ENCODE results near the gene OR10AD1.
A peak's percentile ranks its signal among the peaks of the same experiment; 100 is the strongest.

OR10AD1 gene

DNA sequence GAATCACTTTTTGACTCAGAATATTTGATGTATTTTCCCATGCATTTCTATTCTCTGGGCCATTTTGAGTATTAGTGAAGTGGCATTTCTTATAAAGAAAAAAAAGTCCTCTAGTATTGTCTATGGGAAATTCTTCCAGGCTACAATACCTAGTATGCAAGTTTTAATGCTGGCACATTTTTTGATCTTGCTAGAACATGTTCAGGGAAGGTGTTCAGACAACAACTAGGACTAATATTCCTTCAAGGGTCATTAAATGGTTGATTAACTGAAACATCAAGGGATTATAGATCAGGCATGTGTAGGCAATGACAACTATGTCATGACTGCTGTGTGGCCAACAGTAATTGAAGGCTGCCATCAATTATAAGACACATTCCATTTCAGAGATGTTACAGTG, 12.0 kb downstream of the OR10AD1 start:
- DNase-seq (ENCODE audit: low spot score): no peak

DNA sequence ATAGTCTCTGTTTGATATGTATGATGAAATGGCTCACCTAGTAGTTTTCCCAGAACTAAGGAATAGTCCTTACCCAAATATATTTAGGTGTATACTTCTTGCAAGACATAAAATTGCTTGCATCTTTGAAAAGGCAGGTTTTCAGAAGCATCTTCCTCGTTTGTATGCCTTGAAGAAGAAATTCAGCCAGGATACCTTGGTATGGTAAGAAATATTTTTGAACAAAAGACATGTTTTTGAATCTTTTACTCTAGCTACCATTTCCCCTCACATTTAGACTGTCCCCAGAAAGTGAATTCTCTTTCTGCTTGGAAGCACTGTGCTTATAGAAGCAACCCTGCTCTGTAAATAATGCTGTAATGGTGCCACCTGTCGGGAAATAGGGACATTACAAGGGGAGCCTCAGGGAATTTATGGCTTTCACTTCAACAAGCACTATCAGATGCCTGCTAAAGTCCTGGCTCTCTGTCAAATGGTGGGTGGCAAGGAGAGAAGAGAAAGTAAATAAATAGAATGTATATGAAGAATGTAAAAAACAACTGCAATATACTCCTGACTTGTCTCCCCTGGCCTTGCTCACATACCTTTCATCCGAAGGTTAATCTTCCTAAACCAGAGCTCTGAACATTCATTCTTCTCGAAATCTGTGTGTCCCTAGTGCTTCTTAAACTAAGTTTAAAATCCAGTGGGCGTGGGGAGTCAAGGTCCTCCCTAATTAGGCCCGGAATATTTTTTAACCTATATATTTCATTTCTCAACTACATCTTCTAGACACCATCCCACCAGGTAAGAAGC, 13.6 kb downstream of the OR10AD1 start:
- peak; percentile 81 for DNase-seq (ENCODE audit: low spot score)

DNA sequence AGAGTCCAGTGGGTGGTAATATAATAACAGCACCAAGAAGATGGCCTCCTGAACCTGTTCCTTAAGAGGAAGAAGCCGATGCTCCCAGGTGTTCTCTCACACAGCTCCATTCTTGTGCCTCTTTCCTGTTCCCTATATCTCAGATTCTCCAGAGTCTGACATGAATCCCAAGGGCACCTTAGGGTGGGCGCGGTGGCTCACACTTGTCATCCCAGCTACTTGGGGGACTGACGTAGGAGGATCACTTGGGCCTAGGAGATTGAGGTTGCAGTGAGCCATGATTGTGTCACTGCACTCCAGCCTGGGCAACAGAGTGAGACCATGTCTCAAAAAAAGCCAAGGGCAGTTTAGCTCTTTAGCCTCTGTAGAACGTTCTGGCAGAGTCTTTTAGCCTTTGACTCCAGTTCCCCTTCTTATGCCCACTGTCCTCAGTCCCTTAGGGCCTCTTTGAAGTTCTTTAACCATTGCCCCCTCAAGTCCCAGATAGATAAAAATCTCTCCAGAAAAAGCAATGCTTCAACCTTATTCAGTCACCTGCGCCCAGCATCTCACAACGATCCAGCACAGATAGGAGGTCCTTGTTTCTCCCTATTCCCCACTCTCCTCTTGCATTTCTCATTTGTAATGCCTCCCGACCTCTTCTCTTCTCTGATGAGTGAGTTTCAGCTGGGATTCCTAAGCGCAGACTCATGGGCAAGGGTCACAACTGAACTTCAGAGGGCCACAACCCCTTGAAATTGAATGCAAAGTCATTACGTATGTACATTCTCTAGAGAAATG, 15.0 kb downstream of the OR10AD1 start:
- DNase-seq (ENCODE audit: low spot score): no peak

DNA sequence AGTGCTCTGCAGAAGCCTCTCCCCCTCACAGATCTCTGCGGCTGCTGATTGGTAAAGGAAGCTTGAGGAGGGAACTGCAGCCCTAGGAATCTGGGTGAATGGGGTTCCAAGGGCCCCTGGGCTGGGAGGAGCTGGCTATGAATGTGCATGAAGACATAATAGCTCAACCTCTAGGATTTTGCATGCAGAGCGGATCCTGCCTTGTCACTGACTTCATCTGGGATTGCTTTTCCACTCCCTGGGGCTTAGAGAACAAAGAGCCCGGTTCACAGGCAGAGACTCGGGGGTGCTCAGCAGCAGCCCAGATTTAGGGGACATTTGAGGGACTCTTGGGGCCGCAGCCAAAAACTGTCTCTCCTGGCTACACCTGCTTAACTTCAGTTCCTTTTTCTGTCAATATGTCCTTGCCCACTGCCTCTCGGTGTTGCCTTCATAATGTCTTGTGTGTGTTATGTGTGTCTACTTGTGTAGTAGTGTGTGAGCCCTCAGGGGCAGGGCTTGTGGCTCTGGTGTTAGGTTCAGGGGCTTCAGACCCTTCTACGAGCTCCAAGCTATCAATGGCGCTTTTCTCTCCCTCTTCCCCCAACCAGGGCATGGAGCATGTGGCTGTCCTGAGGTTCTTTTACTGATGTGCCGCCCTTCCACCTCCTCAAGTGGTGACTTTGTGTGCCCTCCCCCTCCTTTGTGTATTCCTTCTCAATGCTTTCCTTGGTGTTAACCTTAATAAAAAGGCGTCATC, 17.7 kb downstream of the OR10AD1 start:
- DNase-seq (ENCODE audit: low spot score): peak; percentile 65

DNA sequence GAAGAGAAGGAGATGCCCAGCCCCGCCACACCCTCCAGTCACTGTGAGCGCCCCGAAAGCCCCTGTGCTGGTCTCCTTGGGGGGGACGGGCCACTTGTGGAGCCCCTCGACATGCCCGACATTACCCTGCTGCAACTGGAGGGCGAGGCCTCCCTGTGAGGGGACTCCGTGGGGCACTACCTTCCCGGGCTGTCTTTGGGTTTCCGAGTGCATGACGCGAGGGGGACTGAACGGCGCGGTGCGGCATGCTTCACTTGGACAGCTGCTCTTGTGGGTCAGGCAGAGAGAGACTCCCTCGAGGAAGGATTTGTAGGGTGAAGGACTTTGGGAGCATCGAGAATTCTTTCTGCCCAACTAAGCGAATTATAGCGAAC, 18.6 kb downstream of the OR10AD1 start:
- peak; percentile 63 for DNase-seq (ENCODE audit: low spot score)

DNA sequence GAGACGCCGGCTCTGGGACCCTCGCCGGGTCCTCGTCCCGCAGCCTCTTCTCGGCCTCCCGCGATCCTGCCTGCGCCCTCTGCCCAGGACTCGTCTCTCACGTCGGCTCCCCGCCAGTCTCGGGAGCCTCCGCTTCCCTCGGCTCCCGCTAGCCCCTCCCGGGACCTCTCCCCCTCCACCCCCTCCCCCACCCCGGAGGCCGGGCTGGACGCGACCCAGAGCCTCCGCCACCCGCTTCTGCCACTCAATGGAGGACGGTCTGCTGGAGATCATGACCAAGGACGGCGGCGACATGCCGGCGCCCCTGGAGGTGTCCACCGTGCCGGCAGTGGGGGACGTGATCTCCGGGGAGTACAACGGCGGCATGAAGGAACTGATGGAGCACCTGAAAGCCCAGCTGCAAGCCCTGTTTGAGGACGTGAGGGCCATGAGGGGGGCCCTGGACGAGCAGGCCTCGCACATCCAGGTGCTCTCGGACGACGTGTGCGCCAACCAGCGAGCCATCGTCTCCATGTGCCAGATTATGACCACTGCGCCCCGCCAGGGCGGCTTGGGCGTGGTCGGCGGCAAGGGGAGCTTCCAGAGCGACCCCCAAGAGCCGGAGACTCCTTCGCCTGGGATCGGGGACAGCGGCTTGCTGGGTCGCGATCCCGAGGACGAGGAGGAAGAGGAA, 19.1 kb downstream of the OR10AD1 start:
- DNase-seq (ENCODE audit: low spot score): no peak

DNA sequence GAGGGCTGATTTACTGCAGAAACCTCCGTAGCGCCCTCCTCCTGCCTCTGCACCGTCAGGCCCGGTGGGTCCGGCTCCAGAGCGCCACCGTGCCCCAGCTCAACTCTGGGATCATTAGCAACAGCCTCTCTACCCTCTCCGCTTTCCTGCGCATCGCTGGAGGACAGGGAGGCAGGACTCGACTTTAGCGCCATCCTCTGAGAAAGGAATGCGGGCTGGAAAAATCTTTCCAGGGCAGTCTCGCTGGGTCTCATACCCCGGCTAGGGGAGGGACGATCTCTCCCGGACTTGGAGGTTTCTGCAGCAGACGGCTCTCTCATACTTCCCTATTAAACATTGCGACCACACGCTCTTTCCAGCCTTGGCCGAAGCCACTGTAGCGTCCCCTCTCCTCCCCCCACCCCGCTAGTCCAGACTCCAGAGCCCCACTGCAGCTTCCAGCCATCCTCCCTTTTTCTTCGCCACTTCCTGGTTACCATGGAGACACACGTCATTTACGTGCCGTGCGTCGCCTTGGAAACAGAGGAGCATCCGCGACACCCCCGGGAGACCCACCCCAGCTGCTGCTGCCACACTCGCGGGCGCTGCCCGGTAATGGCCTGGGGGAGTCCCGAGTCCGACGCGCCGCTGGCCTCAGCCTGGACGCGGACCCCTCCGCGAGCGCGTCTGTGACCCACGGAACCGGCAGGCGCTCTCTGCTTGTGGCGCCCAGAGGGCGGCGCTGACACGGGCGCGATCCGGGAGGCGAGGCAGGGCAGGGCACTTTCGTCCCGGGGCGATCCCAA, 19.8 kb downstream of the OR10AD1 start, which contains the start of gene CCDC184:
TSS of gene CCDC184 (plus strand) at position 554 of the 785 bp plus-strand sequence. CDS start 479 bp downstream, outside the sequence.
- DNase-seq (ENCODE audit: low spot score): peak; percentile 91

DNA sequence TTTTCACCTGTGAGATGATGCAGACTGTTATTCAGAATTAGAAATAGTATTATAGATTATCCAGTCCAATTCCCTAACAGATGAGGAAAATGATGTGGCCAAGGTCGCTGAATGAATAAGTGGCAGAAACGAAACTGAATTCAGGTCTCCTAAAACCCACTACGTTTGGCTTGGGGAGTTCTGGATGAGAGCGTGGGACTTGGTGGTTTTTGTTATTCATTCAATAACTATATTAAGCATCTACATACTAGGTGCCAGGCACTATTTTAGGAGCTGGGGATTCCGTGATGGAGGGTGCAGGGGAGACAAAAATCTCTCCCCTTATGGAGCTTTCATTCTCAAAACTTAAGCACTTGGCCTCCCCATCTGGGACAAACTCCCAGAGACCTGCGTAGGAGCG, 20.5 kb downstream of the OR10AD1 start:
- DNase-seq (ENCODE audit: low spot score): no peak

DNA sequence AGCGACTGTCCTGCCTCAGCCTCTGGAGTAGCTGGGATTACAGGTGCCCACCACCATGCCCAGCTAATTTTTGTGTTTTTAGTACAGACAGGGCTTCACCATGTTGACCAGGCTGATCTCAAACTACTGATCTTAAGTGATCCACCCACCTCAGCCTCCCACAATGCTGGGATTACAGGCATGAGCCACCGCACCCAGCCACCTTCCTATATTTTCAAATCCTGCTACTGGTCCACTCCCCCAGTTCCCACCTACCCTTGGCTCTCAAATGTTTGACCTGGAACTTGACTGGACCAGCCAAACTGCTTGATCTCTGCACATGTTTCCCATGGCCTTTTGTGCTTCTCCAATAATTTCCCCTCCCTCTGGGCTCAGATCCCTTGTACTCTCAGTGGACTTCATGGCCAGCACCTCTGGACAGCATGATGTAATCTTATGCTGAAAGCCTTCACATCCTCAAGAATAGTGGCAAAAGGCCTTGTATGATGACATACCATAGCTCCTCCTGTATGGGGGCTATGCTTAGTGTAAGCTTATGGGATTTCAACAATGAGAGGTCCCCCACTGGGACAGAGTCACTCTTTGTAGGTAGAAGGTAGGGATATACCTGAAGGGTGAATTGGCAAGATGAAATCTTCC, 22.1 kb downstream of the OR10AD1 start:
- DNase-seq (ENCODE audit: low spot score): peak; percentile 28

DNA sequence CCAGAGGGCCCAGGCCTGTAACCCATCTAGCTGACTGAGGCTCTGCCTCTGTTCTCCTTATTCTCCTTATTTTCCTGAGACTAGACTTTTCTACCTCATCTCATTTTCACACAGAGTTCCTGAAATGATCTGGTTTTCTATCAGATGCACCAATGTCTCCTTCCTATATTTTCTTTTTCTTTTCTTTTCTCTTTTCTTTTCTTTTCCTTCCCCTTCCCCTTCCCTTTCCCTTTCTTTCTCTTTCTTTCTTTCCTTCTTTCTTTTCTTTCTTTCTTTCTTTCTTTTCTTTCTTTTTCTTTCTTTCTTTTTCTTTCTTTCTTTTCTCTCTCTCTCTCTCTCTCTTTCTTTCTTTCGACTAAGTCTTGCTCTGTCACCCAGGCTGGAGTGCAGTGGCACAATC, 22.7 kb downstream of the OR10AD1 start:
- no peak for DNase-seq (ENCODE audit: low spot score)

DNA sequence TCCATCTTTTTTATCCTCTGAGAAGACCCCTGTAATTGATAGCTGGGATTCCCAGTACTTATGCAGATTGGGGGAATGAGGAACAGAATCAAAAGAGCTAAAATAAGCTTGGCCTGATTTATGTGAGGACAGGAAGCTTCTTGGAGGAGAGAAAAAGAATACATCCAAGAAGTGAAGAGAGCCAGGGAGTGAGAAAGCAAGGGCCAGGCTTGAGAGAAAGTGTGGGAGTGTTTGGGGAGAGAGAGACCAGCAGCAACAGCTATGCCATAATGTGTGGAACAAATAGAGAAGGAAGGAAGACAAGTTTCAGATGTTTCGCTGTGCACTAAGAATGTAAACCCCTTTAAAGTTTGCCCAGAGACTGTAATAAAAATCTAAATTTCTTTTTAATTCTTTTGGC, 23.6 kb downstream of the OR10AD1 start:
- no peak for DNase-seq (ENCODE audit: low spot score)

DNA sequence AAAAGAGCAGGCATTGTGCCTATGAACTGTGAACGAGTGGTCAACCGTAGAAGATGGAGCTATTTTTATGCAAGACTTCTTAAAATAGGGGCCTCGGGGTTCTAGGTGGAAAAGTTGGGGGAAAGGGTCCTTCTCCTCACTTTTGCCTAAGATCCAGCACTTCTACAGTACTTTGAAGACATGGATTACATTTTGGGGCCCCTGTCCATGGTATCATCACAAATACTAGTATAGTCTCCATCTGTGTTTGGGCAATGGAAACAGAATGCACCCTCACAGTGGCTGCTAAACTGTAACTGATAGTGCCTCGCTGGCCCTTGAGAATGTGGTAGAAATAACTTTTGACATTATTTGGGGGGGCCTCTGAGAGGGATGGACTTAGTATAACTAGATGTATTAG, 25.1 kb downstream of the OR10AD1 start:
- no peak for DNase-seq (ENCODE audit: low spot score)

DNA sequence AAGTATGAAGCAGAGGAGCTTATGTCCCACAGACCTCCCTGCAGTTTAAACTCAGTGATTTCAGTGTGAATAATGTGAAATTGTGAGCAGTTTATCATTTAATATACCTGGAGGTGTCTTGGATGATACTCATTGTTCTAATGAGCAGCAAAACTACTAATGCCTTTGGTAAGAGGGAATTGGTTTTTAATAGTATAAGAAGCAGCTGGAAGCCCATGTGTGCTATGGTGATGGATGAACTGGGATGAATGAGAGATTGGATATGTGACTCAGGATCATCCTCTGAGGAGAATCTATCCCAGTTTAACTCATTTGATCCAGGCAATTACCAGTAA, 26.7 kb downstream of the OR10AD1 start:
- no peak for DNase-seq (ENCODE audit: low spot score)

DNA sequence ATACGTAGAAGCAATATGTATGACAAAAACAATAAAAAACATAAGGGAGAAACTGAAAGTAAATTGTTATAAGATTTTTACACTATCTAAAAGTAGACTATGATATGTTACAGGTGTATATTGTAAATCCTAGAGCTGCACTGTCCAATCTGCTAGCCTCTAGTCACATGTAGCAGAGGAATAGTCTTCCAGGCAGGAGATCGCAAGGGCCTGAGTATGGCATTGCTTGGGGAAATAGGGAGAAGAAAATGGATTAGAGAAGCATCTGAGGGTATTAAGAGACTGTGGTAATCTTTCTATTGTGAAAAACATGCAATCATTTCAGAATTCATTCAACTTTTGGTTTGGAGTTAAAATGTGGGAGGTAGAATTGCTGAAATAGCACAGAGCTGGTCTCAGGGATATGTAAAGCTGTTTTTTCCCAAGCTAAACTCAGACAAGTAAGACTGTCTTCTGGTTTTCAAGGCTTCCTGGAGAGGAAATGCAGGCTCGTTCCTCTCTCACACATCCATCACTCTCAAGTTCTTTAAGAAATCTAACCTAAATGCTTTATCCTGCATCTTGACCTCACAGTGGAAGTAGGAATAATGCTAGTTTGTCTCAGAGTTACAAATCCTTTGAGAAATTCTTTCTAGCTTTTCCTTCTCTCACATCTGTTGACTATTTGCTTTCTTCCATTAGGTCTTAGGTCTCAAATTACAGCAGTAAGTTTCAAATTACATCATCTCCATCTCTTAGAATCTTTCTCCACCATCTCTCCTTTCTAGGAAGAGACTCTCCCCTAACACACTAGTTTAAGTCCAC, 27.3 kb downstream of the OR10AD1 start:
- DNase-seq (ENCODE audit: low spot score): no peak

DNA sequence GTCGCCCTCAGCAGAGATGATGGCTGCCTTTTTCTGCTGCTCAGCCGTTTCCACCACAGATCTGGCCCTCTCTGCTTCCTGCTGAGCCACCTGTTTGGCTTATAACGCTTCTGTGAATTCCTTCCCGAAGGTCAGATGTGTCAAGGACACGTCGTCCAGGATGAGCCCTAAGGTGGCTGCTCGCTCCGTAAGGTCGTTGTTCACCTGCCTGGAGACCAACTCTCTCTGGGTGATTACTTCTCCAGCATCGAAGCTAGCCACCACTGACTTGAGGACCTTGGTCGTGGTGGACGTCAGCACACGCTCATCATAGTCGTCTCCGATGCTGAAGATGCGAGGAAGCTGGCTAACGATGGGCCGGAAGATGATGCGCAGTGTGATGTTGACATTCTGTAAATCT, 34.1 kb downstream of the OR10AD1 start:
- no peak for DNase-seq (ENCODE audit: low spot score)

DNA sequence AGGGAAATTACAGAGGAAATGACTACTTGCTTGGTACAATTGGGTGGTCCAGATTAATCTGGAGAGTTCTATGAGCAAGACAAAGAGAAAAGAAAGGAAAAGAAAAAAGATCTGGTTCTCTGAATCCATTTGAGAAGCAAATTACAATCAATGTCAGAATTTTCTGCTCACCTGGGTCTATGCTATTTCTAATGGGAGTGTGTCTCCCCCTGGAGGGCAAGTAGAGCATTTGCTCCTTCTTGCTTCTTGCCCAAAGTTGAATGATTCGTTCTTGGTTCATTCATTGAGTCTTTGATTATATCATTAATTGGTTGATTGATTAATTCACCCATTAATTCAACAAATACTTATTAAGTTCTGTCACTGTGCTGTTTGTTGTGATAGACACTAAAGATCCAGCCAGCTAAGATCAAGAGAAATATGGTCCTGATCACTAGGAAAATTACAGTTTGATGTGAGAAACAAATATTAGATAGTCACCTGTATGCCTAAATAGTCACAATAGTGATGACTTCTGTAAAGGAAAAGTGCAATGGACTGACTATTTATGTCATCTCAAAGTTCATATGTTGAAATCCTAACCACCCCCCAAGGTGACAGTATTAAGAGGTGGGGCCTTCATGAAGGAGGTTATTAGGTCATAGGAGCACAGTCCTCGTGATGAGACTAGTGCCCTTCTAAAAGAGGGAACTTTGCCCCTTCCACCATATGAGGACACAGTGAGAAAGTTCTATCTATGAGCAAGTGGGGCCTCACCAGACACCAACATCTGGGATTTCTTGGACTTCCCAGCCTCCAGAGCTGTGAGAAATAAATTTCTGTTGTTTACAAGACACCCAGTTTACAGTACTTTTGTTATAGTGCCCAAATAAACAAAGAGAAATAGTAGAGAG, 37.8 kb downstream of the OR10AD1 start:
- DNase-seq (ENCODE audit: low spot score): no peak

DNA sequence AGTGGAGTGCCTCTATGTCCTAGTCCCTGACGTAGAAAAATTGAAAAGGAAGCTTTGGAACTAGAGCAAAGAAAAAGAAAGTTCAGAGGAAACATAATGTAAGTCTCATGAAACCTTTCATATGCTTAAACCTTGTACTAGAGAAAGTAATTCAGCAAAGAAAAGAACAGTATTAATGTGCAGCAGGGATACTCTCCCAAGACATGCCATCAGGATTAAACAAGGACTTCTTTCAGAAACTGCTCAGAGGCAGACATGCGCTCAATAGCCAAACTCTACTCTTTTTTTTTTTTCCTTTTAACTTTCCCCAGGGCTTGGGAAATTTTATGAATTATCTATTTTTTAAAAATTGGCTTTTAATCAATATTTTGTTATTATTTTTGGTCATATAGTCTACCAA, 38.6 kb downstream of the OR10AD1 start:
- DNase-seq (ENCODE audit: low spot score): no peak

DNA sequence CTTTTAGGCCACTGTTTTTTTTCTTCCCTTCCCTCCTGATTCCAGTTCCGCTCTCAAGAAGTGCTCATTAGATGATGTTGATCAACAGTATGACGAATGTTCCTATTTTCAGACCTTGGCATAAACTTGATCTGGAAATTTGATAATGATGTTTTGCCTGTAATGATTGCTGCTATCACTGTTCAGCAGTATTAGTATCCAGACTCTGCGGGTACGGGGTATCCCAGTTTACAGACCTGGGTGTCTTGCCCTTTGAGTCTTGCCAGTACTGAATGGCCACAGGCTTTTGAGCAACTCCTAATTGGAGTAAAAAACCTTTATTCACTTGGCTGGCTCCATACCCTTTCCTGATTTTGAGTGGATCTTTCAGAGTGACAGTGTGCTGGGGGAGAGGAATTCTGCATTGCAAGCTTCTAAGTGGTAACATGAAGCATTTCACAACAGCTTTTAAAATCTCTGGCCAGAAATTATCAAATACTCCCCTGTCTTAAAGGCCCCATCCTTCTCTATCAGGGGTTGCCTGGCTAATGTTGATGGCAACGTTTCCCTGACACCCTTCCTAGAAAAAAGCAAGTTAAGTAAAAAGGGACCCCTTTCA, 39.8 kb downstream of the OR10AD1 start:
- no peak for DNase-seq (ENCODE audit: low spot score)

DNA sequence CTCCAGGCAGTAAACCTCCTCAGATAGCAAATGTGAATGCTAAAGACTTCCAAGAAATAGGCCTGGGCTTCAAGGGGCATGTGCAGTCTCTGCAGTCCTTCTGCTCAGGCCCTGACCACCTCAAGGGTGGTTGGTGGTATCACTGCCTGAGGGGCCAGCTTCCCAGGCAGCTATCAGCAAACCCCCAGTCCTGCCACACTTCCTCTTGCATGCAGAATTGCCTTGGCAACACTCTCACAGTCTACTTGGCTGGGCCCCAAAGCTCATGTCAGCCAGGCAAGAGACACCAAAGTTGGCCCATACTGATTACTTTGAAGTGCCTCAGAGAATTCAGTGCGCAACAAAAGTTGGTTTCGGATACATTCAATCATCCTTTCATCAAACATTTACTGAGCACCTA, 42.3 kb downstream of the OR10AD1 start:
- no peak for DNase-seq (ENCODE audit: low spot score)
